ENCODE data around the gene MFAP3. TPM values are rescaled to one million over a fixed set of nuclear protein-coding genes. Genes with fewer than 3 reads are reported as not detected.
"Not testable (repeated sequence)": the region's sequence is repeated elsewhere in the genome, so short reads cannot be mapped to it uniquely, and the experiment has no call there.

Gene MFAP3
- total RNA-seq, 1 experiment from 2014 or later = 21.4 TPM

- no peak for DNase-seq (ENCODE audit: low spot score)
- Histone ChIP-seq H3K27me3 (replicated peaks; ENCODE audit: insufficient read depth, low read depth, low read length, poor library complexity) (no peaks in the 10 kb centered on the region), H3K27ac (ENCODE audit: low read depth, low read length, poor library complexity, severe bottlenecking) (no peak overlapping the region), H3K9me3 (ENCODE audit: low read depth, low read length, poor library complexity, severe bottlenecking) (no peaks in the 10 kb centered on the region), H3K4me3 (ENCODE audit: low read depth, low read length, poor library complexity, severe bottlenecking) (no peak overlapping the region), H3K4me1 (ENCODE audit: insufficient read depth, low read length, poor library complexity, severe bottlenecking) (peaks cover 12% of the 10 kb centered on the region), H3K36me3 (ENCODE audit: insufficient read depth, low read length, poor library complexity, severe bottlenecking) (no peaks in the 10 kb centered on the region)
- CTCF ChIA-PET = no interaction called here
- POLR2A ChIA-PET (ENCODE audit: low non-redundant PET) = no interaction called here
- TF ChIP-seq, protein P1, sequence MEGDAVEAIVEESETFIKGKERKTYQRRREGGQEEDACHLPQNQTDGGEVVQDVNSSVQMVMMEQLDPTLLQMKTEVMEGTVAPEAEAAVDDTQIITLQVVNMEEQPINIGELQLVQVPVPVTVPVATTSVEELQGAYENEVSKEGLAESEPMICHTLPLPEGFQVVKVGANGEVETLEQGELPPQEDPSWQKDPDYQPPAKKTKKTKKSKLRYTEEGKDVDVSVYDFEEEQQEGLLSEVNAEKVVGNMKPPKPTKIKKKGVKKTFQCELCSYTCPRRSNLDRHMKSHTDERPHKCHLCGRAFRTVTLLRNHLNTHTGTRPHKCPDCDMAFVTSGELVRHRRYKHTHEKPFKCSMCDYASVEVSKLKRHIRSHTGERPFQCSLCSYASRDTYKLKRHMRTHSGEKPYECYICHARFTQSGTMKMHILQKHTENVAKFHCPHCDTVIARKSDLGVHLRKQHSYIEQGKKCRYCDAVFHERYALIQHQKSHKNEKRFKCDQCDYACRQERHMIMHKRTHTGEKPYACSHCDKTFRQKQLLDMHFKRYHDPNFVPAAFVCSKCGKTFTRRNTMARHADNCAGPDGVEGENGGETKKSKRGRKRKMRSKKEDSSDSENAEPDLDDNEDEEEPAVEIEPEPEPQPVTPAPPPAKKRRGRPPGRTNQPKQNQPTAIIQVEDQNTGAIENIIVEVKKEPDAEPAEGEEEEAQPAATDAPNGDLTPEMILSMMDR (conservative IDR thresholded peaks at IDR 0.05; ENCODE audit: low read depth, low read length) = no peak
- TF ChIP-seq EZH2 (IDR thresholded peaks at IDR 0.05; ENCODE audit: borderline replicate concordance, low read depth, low read length, poor library complexity, severe bottlenecking) = no peak
- no TSS peak for BruUV-seq (replicated peaks)
- intact Hi-C loops (cut with micrococcal nuclease; ENCODE audit: unreplicated experiment) = no loop called here
Observed at GRCh38 chr5:154060606-154061005, 21.8 kb downstream of the MFAP3 start.

- no peaks in the 10 kb centered on the region for H3K36me3 ChIP-seq (ENCODE audit: insufficient read depth, low read length, poor library complexity, severe bottlenecking)
- ChIA-PET CTCF (no interaction called here), POLR2A (ENCODE audit: low non-redundant PET) (no interaction called here)
- no peaks in the 10 kb centered on the region for H3K27me3 ChIP-seq (replicated peaks; ENCODE audit: insufficient read depth, low read depth, low read length, poor library complexity)
- DNase-seq (ENCODE audit: low spot score) = no peak
- intact Hi-C loops (cut with micrococcal nuclease; ENCODE audit: unreplicated experiment) = no loop called here
- no peak overlapping the region for H3K27ac ChIP-seq (ENCODE audit: low read depth, low read length, poor library complexity, severe bottlenecking)
- H3K4me1 ChIP-seq (ENCODE audit: insufficient read depth, low read length, poor library complexity, severe bottlenecking) = peaks cover 5% of the 10 kb centered on the region
- BruUV-seq (replicated peaks) = no TSS peak
- TF ChIP-seq, protein P1 (conservative IDR thresholded peaks at IDR 0.05; ENCODE audit: low read depth, low read length) = no peak
- no peak for TF ChIP-seq EZH2 (IDR thresholded peaks at IDR 0.05; ENCODE audit: borderline replicate concordance, low read depth, low read length, poor library complexity, severe bottlenecking)
- H3K9me3 ChIP-seq (ENCODE audit: low read depth, low read length, poor library complexity, severe bottlenecking) = no peaks in the 10 kb centered on the region
- no peak overlapping the region for H3K4me3 ChIP-seq (ENCODE audit: low read depth, low read length, poor library complexity, severe bottlenecking)
Observed at GRCh38 chr5:154063372-154063771, 24.6 kb downstream of the MFAP3 start.

- Histone ChIP-seq H3K4me1 (ENCODE audit: insufficient read depth, low read length, poor library complexity, severe bottlenecking) (no peaks in the 10 kb centered on the region), H3K9me3 (ENCODE audit: low read depth, low read length, poor library complexity, severe bottlenecking) (no peaks in the 10 kb centered on the region), H3K4me3 (ENCODE audit: low read depth, low read length, poor library complexity, severe bottlenecking) (no peak overlapping the region), H3K27ac (ENCODE audit: low read depth, low read length, poor library complexity, severe bottlenecking) (no peak overlapping the region), H3K36me3 (ENCODE audit: insufficient read depth, low read length, poor library complexity, severe bottlenecking) (no peaks in the 10 kb centered on the region), H3K27me3 (replicated peaks; ENCODE audit: insufficient read depth, low read depth, low read length, poor library complexity) (no peaks in the 10 kb centered on the region)
- intact Hi-C loops (cut with micrococcal nuclease; ENCODE audit: unreplicated experiment) = no loop called here
- BruUV-seq (replicated peaks) = no TSS peak
- no peak for DNase-seq (ENCODE audit: low spot score)
- ChIA-PET CTCF (no interaction called here), POLR2A (ENCODE audit: low non-redundant PET) (no interaction called here)
- TF ChIP-seq EZH2 (IDR thresholded peaks at IDR 0.05; ENCODE audit: borderline replicate concordance, low read depth, low read length, poor library complexity, severe bottlenecking) = no peak
- TF ChIP-seq, protein P1 (conservative IDR thresholded peaks at IDR 0.05; ENCODE audit: low read depth, low read length) = no peak
Observed at GRCh38 chr5:154065971-154066370, 27.2 kb downstream of the MFAP3 start.

GRCh38 chr5:154069854-154070253 lies 31.1 kb downstream of the MFAP3 start:
- H3K27me3 ChIP-seq (replicated peaks; ENCODE audit: insufficient read depth, low read depth, low read length, poor library complexity); H3K9me3 ChIP-seq (ENCODE audit: low read depth, low read length, poor library complexity, severe bottlenecking); H3K36me3 ChIP-seq (ENCODE audit: insufficient read depth, low read length, poor library complexity, severe bottlenecking); DNase-seq (ENCODE audit: low spot score); BruUV-seq (replicated peaks); H3K4me1 ChIP-seq (ENCODE audit: insufficient read depth, low read length, poor library complexity, severe bottlenecking); H3K4me3 ChIP-seq (ENCODE audit: low read depth, low read length, poor library complexity, severe bottlenecking); POLR2A ChIA-PET (ENCODE audit: low non-redundant PET); H3K27ac ChIP-seq (ENCODE audit: low read depth, low read length, poor library complexity, severe bottlenecking); CTCF ChIA-PET: not testable (repeated sequence)
- intact Hi-C loops (cut with micrococcal nuclease; ENCODE audit: unreplicated experiment) = loop anchor here (5.0 to 10.0 kb wide), 2 partner anchors 92 to 535 kb away; no protein-coding TSS in a partner anchor
